Mononuclear cell (primary cell): Measurements from ENCODE around the gene DDIT3. TPM values are rescaled to one million over a fixed set of nuclear protein-coding genes. Genes with fewer than 3 reads are reported as not detected.

Source experiments
- H3K27me3 ChIP-seq: 2 replicates; pipeline ENCODE4 v1.6.0; 2011; ENCODE audit warnings: low read length, control low read depth; ENCODE audit not compliant: insufficient read depth
- H3K4me1 ChIP-seq: 2 replicates; pipeline ENCODE4 v1.5.1; 2011; ENCODE audit warnings: mild to moderate bottlenecking, low read length, control low read depth; ENCODE audit not compliant: insufficient read depth
- H3K4me3 ChIP-seq: 2 replicates; pipeline ENCODE4 v1.5.1; 2011; ENCODE audit warnings: mild to moderate bottlenecking, low read length, moderate library complexity
- H3K9me3 ChIP-seq: 2 replicates; pipeline ENCODE4 v1.5.1; 2011; ENCODE audit warnings: low read depth, mild to moderate bottlenecking, control low read depth, low read length
- total RNA-seq: library from RNA; depleted of rRNA; stranded (reverse); fragments of >200 nt; gene quantifications from one replicate; pipeline ENCODE4 v1.2.3, GENCODE V29; 2012

Gene DDIT3
- total RNA-seq, 1 donor: 130 TPM

DNA sequence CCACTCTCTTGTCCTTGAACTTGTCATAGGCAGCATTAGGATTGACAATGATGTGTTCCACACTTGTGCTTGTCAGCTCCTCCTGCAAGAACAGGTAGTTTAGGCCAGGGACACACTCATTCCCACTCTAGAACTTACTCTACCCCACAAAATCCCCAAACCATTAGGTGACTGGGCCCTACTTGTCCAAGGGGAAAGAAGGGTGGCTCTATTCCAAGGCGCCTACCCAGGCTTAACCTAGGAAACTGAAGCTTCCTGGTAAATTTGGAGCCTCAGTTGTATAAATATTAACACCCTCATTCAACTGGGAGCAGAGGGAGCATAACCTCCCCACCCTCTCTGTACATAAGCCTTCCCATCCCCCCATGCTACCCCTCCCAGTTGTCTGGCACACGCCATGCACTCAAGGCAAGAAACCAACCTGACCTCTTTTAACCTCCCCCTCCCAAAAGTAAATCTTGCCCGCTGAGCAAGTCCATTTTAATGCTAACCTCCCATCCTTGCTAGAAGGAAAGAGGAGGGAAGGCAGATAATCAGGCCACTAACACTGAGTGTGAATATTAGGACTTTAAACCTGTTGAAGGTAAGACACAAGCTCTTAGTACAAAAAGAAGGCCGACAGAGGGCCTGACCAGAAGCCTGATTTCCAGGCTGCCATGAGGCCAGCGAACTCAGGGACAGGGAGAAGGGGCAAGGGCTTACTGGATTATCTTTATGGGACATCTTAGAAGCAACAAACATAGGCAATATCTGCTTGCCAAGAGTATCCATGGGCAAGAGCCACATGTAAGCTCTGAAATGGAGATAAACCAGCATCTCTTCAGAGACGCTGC, 15.7 kb upstream of the DDIT3 start:
- H3K9me3 ChIP-seq: no peaks in the 10 kb centered on the region
- H3K27me3 ChIP-seq: no peaks in the 10 kb centered on the region
- no peaks in the 10 kb centered on the region for H3K4me1 ChIP-seq
- no peak overlapping the region for H3K4me3 ChIP-seq

GRCh38 chr12:57534991-57535543, 14.8 kb upstream of the DDIT3 start:
- no peaks in the 10 kb centered on the region for H3K9me3 ChIP-seq
- H3K27me3 ChIP-seq: no peaks in the 10 kb centered on the region
- H3K4me3 ChIP-seq: no peak overlapping the region
- H3K4me1 ChIP-seq: no peaks in the 10 kb centered on the region

- H3K27me3 ChIP-seq: no peaks in the 10 kb centered on the region
- no peaks in the 10 kb centered on the region for H3K9me3 ChIP-seq
- no peak overlapping the region for H3K4me3 ChIP-seq
- H3K4me1 ChIP-seq: no peaks in the 10 kb centered on the region
Observed at GRCh38 chr12:57534250-57534649, 13.9 kb upstream of the DDIT3 start.

DNA sequence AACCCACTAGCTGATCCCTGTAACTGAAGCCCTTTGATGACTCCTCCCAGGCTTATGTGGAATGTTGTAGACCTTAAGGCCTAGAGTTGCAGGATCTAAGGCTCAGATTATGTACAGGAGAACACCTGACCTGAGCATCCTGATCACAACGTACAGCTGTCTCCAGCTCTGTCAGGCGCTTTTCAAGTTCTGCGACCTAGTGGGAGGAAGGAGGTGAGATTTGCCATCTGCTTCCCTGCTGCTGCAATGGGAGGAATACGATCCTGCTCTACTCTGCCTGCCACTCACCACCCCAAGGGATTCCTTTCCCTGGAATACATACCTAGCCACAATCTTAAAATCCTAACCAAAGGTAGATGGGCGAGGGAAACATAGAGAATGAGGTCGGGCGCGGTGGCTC, 12.8 kb upstream of the DDIT3 start:
- Histone ChIP-seq H3K27me3 (no peaks in the 10 kb centered on the region), H3K4me1 (no peaks in the 10 kb centered on the region), H3K9me3 (no peaks in the 10 kb centered on the region), H3K4me3 (no peak overlapping the region)

GRCh38 chr12:57531836-57532235, 11.5 kb upstream of the DDIT3 start:
- H3K27me3 ChIP-seq: no peaks in the 10 kb centered on the region
- H3K4me3 ChIP-seq: no peak overlapping the region
- no peaks in the 10 kb centered on the region for H3K4me1 ChIP-seq
- no peaks in the 10 kb centered on the region for H3K9me3 ChIP-seq

DNA sequence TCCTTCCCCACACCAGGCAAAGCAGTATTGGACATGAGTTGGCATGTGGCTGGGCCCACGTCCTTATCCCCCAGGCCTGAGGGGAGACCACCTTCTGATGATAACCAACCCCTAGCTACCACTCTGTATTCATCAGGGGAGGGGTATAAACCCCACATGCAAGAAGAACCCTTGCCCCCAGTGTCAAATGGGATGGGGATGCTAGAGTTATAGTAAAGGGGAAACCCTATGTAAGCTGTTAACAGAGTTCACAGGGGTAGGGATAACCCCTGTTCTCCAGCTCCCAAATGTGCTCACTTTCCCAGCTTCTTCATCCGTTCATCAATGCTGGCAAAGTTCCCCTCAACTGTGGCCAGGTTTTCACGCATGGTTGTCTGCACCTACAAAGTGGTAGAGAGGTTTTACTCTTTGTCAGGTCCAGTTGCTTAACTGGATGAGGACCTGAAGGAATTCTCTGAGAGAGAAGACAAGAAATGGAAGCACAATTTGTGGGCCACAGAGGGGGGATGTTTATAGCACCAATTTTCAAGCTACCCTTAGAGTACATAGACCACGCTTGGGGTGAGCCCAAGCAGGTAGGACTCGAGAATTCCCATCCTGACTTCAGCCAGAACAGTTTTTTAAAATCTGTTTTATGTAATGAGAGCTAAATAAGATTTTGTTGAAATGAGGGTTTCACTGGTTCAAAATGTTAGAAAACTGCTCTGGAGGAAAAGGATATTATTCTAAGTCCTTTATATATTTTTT, 10.3 kb upstream of the DDIT3 start:
- Histone ChIP-seq H3K4me3 (no peak overlapping the region), H3K4me1 (no peaks in the 10 kb centered on the region), H3K27me3 (no peaks in the 10 kb centered on the region)

DNA sequence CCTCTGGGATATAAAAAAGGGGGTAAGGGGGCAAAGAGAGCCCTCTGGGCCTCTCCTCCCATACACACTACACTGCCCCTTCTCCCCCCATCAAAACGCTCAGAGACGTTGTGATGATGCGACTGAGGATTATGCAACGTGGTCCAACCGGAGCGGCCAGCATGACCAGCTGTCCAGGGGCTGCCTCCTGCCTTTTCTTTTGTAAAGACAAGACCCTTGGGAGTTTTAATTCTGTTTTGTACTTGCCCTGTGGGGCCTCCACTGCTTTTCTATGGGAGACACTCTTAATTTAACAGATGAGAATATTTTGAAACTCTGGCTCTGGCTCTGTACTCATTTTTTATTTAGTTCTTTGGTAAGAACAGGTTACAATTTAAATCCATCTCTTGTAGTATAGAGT, 9.5 kb upstream of the DDIT3 start:
- Histone ChIP-seq H3K4me1 (no peaks in the 10 kb centered on the region), H3K9me3 (no peaks in the 10 kb centered on the region), H3K4me3 (no peak overlapping the region), H3K27me3 (no peaks in the 10 kb centered on the region)

More for the DNA sequence above, 10.3 kb upstream of the DDIT3 start:
- H3K9me3 ChIP-seq: no peaks in the 10 kb centered on the region

DNA sequence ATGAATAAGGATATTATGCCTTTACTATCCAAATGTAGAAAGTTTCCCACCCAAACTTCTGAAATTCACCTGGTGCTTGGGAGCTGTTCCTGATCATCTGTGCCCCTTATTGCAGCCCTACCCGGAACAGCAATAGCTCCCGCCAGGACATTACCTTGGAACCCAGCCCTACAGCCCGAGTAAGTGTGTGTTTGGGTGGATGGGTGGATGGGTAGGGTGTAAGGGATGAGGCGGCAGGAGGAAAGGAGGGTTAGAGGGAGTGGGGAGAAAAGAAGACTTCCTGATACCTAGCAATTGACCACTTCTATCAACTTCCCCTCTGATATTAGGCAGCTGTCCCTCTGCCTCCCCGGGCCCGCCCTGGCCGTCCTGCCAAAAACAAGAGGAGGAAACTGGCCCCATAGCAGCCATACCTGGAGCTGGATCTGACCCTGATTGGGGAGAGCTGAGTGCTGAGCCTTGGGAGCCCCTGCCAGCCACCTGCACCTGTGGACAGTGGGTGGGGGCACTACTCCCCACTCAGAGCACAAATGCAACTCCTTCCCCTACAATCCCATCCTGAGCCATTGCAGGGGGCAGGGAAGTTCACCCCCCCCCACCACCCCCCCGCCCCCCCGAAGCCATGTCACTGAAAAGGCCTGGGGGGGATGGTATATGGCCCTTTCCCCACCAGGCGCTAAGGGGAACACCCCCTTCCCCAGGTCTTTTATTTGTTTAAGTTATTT, 8.7 kb upstream of the DDIT3 start:
- Histone ChIP-seq H3K4me3 (no peak overlapping the region), H3K4me1 (peaks cover 7% of the 10 kb centered on the region), H3K27me3 (no peaks in the 10 kb centered on the region), H3K9me3 (no peaks in the 10 kb centered on the region)

DNA sequence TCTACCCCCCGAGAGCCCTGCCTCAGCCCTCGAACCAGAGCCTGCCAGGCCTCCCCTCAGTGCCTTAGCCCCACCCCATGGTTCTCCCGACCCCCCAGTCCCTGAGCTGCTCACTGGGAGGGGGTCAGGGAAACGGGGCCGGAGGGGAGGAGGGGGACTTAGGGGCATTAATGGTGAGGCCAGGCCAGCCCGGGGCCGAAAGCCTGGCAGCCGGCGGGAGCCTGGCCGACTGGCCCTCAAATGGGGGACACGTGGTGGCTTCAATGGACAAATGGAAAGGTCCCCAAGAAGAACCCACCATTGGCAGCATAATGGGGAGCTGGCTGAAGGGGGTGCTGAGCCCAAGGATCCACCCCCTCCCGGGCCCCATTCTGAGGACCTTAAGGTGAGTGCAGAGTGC, 7.9 kb upstream of the DDIT3 start:
- H3K27me3 ChIP-seq: no peaks in the 10 kb centered on the region
- no peak overlapping the region for H3K4me3 ChIP-seq
- no peaks in the 10 kb centered on the region for H3K9me3 ChIP-seq
- H3K4me1 ChIP-seq: peaks cover 15% of the 10 kb centered on the region

- no peaks in the 10 kb centered on the region for H3K27me3 ChIP-seq
- H3K9me3 ChIP-seq: no peaks in the 10 kb centered on the region
- peaks cover 19% of the 10 kb centered on the region for H3K4me1 ChIP-seq
- no peak overlapping the region for H3K4me3 ChIP-seq
Observed at GRCh38 chr12:57527184-57527583, 6.9 kb upstream of the DDIT3 start.

- Histone ChIP-seq H3K9me3 (no peaks in the 10 kb centered on the region), H3K4me3 (no peak overlapping the region), H3K27me3 (no peaks in the 10 kb centered on the region), H3K4me1 (peaks cover 24% of the 10 kb centered on the region)
Observed at GRCh38 chr12:57526477-57527126, 6.3 kb upstream of the DDIT3 start.

GRCh38 chr12:57525615-57526383, 5.5 kb upstream of the DDIT3 start:
- Histone ChIP-seq H3K4me1 (peaks cover 32% of the 10 kb centered on the region), H3K9me3 (no peaks in the 10 kb centered on the region), H3K4me3 (no peak overlapping the region), H3K27me3 (no peaks in the 10 kb centered on the region)

DNA sequence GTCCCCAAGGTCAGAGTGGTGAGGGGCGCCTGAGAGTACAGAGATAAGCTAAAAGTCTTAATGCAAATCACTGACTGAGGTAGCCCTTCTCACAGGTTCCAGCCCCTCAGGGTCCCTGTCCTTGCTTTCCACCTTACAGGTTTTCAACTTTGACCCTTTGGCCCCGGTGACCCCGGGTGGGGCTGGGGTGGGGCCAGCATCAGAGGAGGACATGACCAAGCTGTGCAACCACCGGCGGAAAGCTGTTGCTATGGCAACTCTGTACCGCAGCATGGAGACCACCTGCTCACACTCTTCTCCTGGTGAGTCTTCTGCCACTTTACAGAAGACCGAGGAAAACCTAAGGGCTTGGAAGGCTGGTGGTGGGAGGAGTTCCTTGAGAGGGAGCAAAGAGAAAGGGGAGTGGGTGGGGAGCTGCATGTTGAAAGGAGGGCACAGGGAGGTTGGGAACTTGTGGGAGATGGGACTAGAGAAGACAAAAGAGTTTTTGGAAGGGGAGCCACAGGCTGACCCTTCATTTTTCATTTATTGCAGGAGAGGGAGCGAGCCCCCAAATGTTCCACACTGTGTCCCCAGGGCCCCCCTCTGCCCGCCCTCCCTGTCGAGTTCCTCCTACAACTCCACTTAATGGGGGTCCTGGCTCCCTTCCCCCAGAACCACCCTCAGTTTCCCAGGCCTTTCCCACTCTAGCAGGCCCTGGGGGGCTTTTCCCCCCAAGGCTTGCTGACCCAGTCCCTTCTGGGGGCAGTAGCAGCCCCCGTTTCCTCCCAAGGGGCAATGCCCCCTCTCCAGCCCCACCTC, 4.7 kb upstream of the DDIT3 start:
- Histone ChIP-seq H3K4me3 (no peak overlapping the region), H3K27me3 (no peaks in the 10 kb centered on the region), H3K4me1 (peaks cover 34% of the 10 kb centered on the region), H3K9me3 (no peaks in the 10 kb centered on the region)
